Superior temporal gyrus (tissue), 1 donor: ENCODE data around the gene WNT9B.

Experiments used
- DNase-seq: peaks from one replicate; pipeline ENCODE4 v3.0.0-alpha.2; 2016; ENCODE audit errors: extremely low spot score

The WNT9B gene

DNA sequence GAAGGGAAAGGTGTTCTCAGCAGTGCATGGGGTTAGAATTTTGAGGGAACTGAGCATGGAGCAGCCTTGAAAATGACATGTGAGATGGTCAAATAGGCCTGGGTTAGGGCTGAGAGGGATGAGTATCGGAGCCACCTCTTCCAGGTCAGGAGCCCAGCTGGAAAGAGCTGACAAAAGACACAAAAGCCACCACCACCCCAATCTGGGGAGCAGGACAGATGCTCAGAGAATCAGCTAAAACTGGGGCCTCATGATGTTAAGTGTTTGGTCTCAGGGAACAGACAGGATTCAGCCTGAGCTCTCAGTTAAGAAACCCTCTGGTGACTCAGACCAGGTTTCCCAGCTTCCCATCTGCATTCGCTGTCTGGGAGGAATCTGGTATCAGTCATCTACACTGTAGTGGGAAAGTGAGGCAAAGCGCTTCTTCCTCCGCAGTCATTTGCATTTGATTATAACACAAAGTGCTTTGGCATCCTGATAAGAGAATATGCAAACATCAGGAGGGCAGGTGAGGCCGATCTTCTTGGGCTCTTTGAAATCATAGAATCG lies 2.6 kb downstream of the WNT9B start:
- no peak for DNase-seq

DNA sequence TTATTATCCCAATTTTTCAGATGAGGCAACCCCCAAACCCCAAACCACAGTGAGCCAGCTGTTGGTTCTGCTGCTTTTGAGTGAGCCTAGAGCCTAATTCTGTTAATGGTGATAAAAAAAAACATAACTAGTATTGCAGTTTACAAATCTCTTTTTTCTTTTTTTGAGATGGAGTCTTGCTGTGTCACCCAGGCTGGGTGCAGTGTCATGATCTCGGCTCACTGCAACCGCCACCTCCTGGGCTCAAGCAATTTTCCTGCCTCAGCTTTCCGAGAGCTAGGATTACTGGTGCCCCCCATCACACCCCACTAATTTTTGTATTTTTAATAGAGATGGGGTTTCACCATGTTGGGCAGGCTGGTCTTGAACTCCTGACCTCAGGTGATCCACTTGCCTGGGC lies 3.1 kb downstream of the WNT9B start:
- no peak for DNase-seq

DNA sequence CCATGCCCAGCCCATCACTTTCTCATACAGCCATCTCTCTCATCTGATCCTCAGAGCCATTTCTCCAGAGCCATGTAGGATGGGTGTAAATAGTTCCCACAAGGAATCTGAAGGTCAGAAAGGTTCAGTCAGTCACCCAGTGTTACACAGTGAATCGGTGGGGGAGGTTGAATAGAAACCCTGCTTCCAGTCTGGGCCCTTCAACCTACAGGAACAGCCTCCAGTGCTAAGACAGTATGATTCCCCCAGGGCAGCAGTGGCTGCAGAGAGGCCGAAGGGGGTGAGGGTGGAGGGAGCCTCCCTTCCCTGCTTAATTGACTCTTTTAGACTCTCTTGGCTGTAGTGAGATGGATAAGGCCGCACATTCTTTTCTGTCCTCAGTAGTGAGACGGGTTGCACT lies 3.6 kb downstream of the WNT9B start:
- DNase-seq = no peak

DNA sequence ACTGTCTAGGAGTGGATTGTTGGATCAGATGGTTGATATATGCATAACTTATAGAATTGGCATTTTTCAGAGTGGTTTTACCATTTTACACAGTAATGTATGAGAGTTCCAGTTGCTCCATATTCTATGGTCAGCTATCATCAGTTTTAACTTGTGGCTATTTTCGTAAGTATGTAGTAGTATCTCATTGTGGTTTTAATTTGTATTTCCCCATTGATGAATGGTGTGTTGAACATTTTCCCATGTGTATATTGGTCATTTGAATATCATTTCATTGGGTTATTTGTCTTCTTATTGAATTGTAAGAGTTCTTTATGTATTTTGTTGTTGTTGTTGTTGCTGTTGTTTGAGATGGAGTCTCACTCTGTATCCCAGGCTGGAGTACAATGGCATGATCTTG lies 6.2 kb downstream of the WNT9B start:
- no peak for DNase-seq

DNA sequence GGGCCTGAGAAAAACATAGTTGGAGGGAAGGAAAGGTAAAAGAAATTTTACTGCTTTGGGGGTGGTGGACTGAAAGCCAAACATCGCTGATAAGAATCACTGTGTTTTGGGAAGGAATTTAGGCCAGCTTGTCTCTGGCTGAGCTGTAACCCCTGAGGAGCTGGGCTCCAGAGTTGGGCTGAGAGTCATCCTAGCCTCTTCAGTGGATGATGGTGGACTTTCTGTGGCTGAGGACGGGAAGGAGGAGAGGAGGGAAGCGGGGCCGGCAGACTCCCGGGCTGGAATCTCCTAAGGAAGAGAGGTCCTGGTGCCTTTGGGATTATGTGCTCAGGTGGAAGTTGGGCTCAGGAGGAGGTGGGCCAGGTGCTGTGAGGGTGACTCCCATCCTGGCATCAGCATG lies 8.6 kb downstream of the WNT9B start:
- no peak for DNase-seq

DNA sequence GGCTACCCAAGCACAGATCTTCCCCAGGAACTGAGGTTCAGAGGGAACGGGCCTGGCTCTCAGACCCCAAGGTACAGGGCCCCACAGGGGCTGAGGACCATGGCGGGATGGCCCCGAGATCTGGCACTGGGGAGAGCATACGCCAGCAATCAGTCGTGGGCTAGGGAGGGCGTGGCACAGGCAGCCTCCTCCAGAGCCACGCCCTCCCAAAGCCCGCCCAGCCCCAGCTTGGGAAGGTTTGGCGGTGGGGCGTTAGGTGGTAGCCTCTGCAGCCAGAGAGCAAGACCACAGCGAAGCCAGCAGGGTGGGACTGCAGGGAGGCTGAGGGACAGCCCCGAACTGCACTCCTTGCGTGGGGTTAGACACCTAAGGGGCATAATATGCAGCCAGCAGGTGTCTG lies 11.6 kb downstream of the WNT9B start:
- DNase-seq = no peak

DNA sequence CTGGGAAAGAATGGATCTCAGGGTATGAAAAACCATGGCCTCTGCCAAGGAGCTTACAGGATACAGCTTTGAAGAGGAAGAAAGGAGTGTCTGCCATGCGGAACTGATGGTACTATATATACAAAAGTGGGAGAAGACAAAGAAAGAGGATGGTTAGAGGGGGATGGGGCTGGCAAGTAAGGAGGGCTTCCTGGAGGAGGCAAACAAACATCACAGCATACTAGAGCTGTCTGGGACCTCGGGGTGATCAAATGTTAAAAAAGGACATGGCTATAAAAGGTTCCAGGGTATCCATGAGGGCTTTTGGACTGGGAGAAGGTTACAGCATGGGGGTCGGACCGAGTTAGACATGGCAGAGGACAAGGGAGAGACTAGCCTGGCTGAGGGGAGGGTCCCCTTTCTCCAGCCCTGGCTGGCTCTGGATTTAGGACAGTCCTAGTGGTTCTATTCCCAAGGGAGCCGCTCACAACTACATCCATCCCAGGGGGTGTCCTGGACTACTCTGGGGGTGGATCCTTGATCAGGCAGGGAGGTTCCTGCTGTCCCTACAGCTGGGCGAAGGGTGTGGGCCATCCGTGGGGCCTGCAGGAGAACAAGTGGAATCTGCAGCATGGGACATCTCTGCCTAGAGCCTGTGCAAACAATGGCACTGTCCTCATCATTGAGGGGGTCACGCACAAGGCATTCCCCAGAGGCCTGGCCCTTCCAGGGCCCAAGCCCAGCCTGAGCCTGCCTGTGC lies 12.2 kb downstream of the WNT9B start:
- DNase-seq = no peak

DNA sequence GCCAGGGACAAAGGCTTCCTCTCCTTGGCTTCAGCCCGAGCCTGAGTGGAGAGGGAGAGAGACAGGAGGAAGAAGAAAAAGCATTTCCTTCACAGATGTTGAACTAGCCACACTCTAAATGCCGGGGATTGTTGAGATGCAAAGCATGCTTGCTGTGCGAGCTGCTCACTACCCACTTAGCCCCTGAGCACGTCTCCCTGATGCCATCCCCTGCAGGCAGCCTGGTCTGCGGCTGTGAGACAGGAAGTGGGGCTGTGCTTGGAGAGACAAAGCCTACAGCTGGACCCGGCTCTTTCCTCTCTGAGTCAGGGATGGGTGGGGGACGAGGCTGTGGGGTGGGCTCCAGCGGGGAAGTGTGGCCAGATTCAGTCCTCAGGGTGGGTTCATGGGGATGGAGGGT lies 13.7 kb downstream of the WNT9B start:
- no peak for DNase-seq

DNA sequence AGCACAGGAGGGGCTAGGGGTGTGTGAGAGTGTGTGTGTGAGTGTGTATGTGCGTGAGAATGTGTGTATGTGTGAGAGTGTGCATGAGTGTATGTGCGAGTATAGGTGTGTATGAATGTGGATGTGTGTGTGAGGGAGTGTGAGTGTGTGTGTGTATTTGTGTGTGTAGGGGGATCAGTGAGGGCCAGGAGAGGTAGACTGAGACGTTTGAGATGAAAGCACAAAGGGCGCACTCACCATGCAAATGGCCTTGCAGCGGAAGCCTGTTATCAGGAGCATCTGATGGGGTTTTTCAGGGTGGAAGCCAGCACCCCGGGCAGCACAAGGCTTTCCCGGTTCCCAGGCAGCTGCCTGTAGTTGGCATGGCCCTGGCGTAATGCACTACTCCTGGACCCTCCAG lies 14.9 kb downstream of the WNT9B start:
- DNase-seq = no peak

DNA sequence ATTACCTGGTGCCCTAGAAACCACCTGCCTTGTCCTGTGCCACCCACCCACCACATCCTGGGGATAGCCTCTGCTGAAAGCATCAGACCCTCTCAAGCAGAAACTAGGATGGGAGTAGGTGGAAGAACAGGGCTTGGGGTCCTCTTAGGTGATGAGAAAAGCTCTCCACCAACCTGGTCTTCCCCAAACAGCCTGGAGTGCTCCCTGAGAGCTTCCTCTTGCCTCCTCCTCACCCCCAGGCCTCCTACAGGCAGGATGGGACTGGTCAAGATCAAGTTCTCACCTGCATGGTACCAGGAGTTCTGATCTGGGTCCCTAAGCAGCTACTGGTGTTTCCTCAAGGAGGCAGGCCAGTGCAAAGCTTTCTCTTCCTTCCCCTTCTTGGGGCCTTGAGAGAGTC lies 15.4 kb downstream of the WNT9B start:
- DNase-seq = no peak

DNA sequence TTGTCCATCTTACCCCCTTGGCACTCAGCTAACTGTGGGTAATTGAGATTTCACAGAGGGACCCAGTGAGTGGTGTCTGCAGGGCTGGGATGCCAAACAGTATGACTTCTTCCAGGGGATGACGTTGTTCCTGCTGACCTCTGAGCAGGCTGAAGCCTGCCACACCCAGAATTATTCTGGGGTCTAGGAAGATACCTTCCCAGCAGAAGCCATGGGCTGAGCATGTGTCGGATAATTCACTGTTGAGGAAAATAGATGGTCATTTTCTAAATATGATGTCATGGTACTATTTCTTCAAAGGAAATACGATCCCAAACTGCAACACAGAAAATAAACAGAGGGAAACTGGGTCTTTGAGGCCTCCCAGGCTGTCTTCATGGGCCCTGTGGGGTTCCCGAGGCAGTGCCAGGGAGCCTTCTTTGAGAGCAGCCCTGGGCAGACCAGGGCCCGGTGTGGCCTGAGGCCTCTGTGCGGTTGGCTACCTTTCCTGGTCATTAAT lies 17.4 kb downstream of the WNT9B start:
- no peak for DNase-seq

DNA sequence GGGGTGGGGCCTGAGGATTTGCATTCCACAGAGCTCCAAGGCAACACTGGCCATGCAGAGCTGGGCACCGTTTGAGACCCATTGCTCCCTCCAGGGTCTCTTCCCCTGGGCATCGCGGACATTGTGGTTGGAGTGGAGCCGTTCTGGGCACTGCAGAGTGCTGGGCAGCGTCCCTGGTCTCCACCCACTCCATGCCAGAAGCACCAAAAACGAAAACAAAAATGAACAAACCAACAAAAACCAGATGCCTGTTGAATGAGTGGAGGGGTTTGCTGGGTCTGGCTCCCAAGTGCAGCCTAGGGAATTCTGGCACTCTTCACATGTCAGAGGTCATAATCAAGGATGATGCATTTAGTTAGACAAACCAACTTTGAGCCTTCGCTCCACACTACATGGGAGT lies 17.9 kb downstream of the WNT9B start:
- DNase-seq = no peak

DNA sequence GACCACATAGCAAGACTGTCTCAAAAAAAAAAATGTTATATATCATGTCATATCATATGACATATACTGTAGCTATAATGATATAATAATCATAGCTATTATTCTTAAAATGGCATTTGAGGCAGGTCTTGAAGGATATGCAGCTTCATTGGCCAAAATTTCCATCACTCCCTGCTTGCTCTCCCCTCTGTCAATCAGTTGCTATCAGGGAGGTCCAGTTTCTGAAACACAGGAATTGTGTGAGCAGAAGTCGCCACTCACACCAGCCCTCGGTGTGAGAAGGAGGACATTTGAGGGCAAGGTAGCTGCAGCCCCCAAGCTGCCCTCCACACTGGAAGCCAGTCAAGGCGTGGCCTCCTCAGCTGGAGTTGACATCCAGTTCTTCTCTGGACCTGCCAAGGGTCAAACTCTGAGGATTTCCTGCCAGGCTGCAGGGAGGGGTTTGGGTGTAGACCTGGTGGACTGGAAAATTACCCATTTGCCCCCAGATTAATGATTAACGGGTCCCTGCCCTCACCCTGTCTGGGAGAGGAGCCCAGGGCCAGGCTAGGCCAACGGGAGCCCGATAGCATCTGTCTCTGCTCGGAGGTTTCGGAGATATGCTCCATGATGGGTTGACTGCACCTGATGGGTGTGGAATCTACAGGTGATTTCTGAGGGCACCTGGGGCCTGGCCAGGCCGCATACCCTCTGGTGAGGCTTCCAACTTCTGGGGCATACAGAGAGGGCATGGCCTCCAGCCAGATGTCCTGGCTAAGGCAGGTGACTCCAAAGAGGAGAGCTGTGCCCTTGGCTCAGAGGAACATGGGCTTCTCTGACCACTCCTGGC lies 18.8 kb downstream of the WNT9B start:
- no peak for DNase-seq

DNA sequence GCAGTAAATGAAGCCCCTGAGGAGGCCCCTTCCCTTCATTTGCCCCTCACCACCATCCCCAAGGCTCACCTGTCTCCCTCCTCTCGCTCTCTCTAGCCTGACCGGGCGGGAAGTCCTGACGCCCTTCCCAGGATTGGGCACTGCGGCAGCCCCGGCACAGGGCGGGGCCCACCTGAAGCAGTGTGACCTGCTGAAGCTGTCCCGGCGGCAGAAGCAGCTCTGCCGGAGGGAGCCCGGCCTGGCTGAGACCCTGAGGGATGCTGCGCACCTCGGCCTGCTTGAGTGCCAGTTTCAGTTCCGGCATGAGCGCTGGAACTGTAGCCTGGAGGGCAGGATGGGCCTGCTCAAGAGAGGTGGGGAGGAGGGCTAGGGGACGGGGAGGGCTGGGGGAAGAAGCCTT lies 21.0 kb downstream of the WNT9B start:
- no peak for DNase-seq

DNA sequence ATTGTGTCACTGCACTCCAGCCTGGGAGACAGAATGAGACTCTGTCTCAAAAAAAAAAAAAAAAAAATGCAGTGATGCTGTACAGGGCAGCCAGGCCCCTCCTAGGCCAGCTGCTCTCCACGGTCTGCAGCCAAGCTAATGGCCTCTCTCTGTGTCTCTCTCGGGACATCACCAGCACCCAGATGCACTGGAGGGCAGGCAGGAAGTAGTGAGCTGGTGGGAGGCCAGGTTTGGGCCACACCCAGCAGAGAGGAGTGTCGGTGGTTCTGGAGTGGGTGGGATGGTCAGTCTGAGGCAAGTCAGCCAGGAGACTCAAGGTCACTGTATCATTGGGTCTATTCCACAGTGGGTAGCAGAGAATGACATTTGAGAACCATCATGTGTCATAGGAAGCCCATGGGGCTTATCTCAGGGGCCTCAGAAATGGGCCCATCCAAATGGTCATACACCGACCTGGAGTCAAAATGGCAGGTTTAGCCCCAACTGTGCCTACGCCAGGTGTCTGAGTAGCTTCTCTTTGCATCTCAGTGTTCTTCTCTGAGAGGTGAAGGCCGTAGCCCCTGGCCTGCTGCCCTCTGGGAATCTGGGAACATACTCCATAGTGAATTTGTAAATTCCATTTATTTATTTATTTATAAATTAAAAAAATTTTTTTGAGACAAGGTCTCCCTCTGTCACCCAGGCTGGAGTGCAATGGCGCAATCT lies 22.7 kb downstream of the WNT9B start:
- no peak for DNase-seq

DNA sequence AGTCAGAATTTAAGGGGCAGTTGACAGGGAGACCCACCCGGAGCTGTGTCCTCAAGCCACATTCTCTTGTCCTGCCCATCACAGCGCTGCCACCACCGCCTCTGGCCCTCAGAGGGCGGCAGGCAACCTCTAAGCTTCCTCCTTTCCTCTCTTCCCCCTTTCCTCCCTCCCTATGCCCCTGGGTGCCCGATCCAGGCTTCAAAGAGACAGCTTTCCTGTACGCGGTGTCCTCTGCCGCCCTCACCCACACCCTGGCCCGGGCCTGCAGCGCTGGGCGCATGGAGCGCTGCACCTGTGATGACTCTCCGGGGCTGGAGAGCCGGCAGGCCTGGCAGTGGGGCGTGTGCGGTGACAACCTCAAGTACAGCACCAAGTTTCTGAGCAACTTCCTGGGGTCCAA lies 23.5 kb downstream of the WNT9B start:
- no peak for DNase-seq

DNA sequence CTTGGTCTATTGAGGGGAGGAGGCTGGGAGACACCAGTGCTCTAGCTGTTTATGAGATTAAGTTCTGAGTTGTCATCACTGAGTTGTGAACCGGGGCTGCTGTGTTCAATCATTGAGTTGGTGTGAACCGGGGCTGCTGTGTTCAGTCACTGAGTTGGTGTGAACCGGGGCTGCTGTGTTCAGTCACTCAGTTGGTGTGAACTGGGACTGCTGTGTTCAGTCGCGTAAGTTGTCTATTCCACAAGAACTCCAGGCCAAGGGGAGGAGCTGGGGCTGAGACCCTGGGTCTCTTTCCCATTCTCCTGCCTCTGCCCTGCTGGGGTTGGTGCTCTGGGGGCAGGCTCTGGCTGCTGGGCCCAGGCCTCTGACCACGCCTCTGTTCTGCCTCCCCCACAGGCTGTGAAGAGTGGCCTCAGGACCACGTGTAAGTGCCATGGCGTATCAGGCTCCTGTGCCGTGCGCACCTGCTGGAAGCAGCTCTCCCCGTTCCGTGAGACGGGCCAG lies 24.5 kb downstream of the WNT9B start:
- no peak for DNase-seq

DNA sequence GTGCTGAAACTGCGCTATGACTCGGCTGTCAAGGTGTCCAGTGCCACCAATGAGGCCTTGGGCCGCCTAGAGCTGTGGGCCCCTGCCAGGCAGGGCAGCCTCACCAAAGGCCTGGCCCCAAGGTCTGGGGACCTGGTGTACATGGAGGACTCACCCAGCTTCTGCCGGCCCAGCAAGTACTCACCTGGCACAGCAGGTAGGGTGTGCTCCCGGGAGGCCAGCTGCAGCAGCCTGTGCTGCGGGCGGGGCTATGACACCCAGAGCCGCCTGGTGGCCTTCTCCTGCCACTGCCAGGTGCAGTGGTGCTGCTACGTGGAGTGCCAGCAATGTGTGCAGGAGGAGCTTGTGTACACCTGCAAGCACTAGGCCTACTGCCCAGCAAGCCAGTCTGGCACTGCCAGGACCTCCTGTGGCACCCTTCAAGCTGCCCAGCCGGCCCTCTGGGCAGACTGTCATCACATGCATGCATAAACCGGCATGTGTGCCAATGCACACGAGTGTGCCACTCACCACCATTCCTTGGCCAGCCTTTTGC lies 25.0 kb downstream of the WNT9B start:
- no peak for DNase-seq

DNA sequence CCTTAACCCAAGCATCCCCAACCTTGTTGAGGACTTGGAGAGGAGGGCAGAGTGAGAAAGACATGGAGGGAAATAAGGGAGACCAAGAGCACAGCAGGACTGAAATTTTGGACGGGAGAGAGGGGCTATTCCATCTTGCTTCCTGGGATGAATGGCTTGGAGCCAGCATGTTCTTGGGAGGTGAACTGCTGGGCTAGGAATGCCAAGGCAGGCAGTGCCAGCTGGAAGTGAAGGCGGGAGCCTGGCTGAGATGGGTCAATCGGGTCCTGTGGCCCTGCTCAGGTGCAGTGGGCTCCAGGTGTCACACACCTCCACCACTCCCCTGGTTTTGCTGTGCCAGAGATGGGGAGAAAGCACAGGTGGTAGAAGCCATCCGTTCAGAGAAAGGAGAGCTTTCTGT lies 25.5 kb downstream of the WNT9B start:
- no peak for DNase-seq

DNA sequence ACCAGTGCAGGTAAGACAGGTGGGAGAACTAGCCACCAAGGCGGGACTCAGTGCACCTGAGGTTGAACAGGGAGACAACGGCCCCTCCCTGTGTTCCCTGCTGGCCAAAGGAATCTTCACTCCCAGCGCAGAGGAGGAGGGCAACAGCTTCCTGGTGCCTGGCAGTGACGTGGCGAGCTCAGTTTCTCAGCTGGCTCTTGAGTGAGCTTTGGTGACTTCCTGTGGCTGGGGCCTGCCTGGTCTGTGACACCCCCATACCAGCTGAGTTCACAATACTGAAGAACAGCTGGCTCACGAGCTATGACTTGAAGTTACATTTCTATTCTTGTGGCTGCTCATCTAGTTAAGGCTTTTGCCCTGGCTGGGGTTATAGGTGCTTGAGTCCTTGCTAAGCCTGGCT lies 26.1 kb downstream of the WNT9B start:
- DNase-seq = no peak

DNA sequence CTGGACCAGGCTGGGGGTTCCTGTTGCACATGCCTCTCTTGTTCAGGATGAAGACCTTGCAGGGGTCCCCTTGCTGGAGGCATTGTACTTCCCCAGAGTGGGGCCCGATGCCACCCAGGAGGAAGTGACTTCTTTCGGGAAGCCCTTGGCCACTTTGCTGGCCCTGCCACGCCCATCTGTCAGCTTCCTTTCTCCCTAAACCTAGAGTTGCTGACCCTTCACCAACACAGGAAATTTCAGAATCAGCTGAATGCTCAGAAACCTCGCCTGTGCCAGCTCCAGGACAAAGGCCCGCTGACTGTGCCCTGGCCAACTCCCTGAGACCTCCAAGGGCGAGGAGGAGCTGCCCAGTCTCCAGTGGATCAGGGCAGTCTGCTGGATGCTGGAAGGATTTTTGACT lies 26.7 kb downstream of the WNT9B start:
- no peak for DNase-seq

DNA sequence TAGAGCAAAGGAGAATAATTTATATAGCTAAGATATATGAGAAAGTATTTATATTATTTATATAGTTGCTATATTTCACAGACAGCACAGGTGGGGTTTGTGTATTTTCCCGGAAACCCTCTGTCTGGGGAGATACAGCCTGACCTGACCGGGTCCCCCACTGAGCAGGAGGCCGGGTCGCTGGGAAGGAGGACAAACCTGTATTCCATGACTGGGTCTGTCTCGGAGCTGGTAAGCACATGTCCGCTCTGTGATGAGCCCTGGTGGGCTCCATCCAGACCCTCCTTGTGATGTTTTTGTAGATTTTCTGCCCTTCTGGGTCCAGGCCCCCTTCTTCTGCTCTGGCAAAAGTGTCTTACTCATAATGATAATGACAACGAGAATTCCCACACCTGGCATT lies 27.7 kb downstream of the WNT9B start:
- no peak for DNase-seq
